AG04450 (cell line): ENCODE results near the gene CREB5. TPM values are rescaled to one million over a fixed set of nuclear protein-coding genes. Genes with fewer than 3 reads are reported as not detected.

Experiments used
- CTCF ChIA-PET: fragments of 300-600, 350-600 bp; formaldehyde crosslinking; extraction: SDS; loops from one replicate; lab custom pipeline; 2022; ENCODE audit warnings: antibody characterized with exemption, inconsistent platforms; lab: Charles Lee
- POLR2A ChIA-PET: fragments of 350-600 bp; formaldehyde crosslinking; extraction: SDS; loops from one replicate; lab custom pipeline; 2021; ENCODE audit warnings: antibody characterized with exemption, inconsistent platforms; lab: Yijun Ruan, JAX
- DNase-seq: peaks from one replicate; pipeline ENCODE4 v3.0.0-alpha.2; 2011; ENCODE audit warnings: low read depth, low spot score
- H3K27ac ChIP-seq: one replicate; pipeline ENCODE4 v1.5.1; 2012; ENCODE audit warnings: low read depth, low read length, control low read depth
- H3K27me3 ChIP-seq: one replicate; pipeline ENCODE4 v1.6.0; 2012; ENCODE audit warnings: low read length; ENCODE audit not compliant: control insufficient read depth, insufficient read depth
- H3K4me3 ChIP-seq: 2 replicates; pipeline ENCODE4 v1.5.1; 2011; ENCODE audit warnings: mild to moderate bottlenecking, low read depth, low read length, control low read depth
- H3K9me3 ChIP-seq: 2 replicates; pipeline ENCODE4 v1.5.1; 2012; ENCODE audit warnings: low read length; ENCODE audit not compliant: control insufficient read depth, insufficient read depth
- polyA plus RNA-seq: library from polyadenylated mRNA; depleted of rRNA; stranded (reverse); fragments of >200 nt; gene quantifications from 2 replicates; pipeline ENCODE4 v1.2.3, GENCODE V29; 2011
- TF ChIP-seq, protein P1 (sequence below): IDR thresholded peaks from 2 replicates; pipeline ENCODE4 v1.5.1; 2011; ENCODE audit warnings: low read depth, low read length, control low read depth, inconsistent platforms

Gene CREB5
- polyA plus RNA-seq, 1 experiment, result 22.1 TPM

DNA sequence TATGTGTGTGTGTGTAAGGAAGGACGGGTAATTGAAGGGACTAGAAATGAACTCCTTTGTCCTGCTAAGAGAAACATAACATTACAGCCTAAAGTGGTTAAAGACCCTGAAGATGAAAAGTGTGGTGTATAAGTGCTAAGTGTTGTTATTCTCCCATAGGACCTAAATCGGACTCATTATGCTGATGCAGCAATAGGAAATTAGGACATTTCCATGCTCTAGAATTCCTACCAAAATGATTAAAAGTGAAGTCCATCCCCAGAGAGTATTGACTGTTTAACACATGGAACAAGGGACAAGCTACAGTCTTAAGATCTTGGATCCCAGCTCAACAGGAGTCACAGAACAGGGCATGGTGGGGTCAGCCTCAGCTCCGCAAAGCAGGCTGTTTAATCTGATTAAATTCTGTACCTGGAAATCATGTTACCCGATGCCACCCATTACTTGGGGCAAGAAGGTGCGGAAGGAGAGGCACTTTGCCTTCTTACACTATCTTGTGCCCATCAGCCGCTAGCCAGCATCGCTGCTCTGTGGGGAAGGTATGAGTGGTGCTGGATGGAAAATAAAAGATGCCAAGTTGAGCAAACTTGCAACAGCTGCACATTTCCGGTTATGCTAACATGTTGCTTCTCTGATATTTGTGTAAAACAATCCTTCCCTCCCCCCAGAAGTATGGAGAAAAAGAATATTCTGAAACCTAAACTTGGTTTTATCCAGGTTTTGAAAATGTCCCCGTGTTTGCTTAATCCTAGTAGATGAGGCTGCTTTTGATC lies 100.5 kb downstream of the CREB5 start:
- CTCF ChIA-PET, result no interaction called here
- Histone ChIP-seq H3K4me3 (no peak overlapping the region), H3K27me3 (peaks cover 2% of the 10 kb centered on the region), H3K9me3 (no peaks in the 10 kb centered on the region; the same call in 1 of the 2 replicates), H3K27ac (no peak overlapping the region)
- POLR2A ChIA-PET, result interaction anchor here (0.5 kb wide), 1 partner anchor 342 kb away, joined by 4 read pairs; no protein-coding TSS in a partner anchor
- TF ChIP-seq, protein P1, sequence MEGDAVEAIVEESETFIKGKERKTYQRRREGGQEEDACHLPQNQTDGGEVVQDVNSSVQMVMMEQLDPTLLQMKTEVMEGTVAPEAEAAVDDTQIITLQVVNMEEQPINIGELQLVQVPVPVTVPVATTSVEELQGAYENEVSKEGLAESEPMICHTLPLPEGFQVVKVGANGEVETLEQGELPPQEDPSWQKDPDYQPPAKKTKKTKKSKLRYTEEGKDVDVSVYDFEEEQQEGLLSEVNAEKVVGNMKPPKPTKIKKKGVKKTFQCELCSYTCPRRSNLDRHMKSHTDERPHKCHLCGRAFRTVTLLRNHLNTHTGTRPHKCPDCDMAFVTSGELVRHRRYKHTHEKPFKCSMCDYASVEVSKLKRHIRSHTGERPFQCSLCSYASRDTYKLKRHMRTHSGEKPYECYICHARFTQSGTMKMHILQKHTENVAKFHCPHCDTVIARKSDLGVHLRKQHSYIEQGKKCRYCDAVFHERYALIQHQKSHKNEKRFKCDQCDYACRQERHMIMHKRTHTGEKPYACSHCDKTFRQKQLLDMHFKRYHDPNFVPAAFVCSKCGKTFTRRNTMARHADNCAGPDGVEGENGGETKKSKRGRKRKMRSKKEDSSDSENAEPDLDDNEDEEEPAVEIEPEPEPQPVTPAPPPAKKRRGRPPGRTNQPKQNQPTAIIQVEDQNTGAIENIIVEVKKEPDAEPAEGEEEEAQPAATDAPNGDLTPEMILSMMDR, result no peak
- DNase-seq, result no peak

DNA sequence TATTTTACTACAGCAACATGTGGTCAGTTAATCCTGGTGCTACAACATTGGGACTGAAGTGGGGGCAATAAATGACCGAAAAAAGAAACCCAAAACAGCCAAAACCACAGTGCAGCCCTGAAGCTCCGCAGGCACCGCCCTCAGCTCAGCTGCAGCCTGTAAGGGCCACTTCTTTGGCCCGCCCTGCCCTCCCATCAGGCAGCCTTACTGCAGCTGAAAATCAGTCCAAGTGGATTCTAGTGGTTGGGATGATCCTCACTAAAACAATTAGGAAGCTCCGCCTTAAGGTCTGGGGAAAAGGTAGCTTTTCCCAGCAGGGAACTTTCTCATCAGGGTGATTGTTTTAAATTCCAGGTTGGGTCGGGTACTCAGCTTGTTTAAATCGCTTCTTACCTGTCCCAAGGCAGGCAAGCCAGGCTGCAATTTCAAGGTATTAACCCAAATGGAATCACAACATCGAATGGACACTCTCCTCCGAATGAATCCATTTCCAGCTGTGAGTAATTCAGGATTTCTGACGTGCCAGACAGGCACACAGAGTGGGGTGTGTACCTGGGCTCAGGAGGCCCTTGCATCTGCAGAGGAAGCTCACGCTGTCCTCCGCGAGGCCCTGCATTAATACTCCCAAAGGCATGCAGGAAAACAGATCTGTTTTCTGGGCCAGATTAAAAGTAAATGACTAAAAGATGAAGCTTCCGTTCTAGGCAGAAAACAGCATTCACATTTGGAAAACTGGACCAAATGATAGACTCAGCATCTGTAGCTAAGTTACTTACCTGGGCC lies 104.3 kb downstream of the CREB5 start:
- CTCF ChIA-PET, result interaction anchor here (1.1 kb wide), 1 partner anchor 9 kb away, joined by 4 read pairs; no protein-coding TSS in a partner anchor
- Histone ChIP-seq H3K4me3 (no peak overlapping the region), H3K9me3 (no peaks in the 10 kb centered on the region; the same call in 1 of the 2 replicates), H3K27me3 (peaks cover 2% of the 10 kb centered on the region), H3K27ac (no peak overlapping the region)
- DNase-seq, result no peak
- TF ChIP-seq, protein P1, result no peak
- POLR2A ChIA-PET, result no interaction called here

DNA sequence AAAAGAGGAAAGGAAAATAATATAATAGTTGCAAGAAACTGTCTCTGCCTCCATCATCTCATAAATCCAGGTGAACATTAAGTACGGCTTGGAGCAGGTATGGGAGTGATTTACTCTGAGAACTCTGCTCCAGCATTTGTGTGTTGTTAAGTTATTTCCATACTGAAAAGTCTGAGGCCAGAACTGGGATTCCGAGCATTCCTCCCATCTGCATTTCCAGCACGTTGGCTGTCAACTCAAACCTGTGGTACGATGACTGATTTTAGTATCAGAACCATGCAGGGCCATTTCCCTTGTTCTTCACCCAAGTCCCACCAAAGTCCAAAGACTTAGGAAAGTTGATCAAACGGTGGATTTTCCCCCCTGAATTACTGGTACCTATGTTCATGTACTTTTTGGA lies 104.9 kb downstream of the CREB5 start:
- no peak overlapping the region for H3K27ac ChIP-seq
- H3K4me3 ChIP-seq, result no peak overlapping the region
- ChIA-PET CTCF (interaction anchor here (1.1 kb wide), 1 partner anchor 10 kb away, joined by 4 read pairs; no protein-coding TSS in a partner anchor), POLR2A (no interaction called here)
- peaks cover 2% of the 10 kb centered on the region for H3K27me3 ChIP-seq
- no peaks in the 10 kb centered on the region; the same call in 1 of the 2 replicates for H3K9me3 ChIP-seq
- TF ChIP-seq, protein P1, result no peak
- no peak for DNase-seq

DNA sequence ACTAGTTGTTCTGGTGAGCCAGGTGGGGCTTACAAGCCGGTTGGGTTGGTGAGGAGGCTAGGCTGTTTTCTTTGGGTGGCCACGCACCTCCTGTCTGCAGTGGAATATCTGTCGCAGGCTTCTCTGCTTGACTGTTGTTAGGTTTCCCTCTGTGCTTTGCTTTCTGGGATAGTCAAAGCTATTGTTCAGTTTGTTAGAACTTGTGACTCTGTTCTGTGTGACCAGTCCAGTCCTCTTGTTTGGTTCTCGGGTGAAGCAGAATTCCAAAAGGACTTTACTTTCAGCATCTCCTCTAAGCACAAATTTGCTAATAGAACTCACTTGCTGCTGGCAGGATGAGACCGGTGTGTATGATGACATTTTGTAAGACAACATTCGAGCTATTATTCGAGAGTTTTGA lies 105.3 kb downstream of the CREB5 start:
- Histone ChIP-seq H3K4me3 (no peak overlapping the region), H3K27me3 (peaks cover 2% of the 10 kb centered on the region), H3K27ac (no peak overlapping the region), H3K9me3 (no peaks in the 10 kb centered on the region; the same call in 1 of the 2 replicates)
- CTCF ChIA-PET, result interaction anchor here (1.1 kb wide), 1 partner anchor 10 kb away, joined by 4 read pairs; no protein-coding TSS in a partner anchor
- POLR2A ChIA-PET, result no interaction called here
- TF ChIP-seq, protein P1, result no peak
- DNase-seq, result no peak
